Measurements from ENCODE around the gene RPL26.
"Not testable (repeated sequence)": the region's sequence is repeated elsewhere in the genome, so short reads cannot be mapped to it uniquely, and the experiment has no call there.

The RPL26 gene

DNA sequence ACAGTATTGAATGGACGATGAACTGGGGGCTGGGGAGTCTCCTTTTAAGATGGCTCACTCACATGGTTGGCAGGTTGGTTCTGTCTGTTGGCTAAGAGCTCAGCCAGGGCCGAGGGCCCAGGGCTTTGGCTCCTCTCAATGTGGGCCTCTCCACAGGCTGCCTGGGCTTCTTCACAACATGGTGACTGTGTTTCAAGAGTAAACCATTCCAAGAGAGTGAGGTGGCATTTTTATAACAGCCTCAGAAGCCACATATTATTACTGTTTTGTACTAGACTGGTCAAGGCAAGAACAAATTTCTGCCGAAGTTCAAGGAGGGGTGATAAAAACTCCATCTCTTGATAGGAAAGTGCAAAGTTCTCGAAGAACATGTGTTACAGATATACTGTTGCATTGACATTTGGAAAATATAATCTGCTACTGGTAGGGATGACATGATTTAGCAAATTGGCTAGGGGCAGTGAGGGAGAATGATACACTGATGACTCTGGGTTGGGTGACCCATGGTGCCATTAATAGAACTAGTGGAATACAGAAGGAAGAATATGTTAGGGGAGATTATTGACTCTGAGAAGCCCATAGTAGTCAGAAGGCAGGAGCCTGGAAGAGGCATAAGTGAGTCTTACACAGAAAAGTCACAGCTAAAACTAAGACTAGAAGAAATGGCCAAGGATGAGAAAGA is 20.2 kb downstream of the RPL26 start:
- DNase-seq = no peak

DNA sequence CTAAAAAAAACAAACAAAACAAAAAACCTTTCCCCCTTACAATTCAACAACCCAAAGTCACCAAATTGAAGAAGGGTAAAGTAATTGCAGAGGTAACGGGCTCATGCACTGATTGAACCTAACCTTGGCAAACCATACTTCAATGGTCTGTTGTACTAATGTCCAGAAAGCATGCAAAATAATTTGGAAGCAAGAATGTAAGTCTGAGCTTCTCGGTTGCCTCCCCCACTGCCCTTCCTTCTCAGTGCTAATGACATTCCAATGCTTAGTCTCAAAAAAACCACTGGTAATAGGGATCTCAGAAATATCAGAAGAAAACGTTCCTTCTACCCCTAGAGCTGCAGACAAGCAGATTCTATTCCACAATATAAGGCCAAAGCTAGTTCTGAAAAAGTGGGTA is 22.2 kb downstream of the RPL26 start:
- DNase-seq = no peak

DNA sequence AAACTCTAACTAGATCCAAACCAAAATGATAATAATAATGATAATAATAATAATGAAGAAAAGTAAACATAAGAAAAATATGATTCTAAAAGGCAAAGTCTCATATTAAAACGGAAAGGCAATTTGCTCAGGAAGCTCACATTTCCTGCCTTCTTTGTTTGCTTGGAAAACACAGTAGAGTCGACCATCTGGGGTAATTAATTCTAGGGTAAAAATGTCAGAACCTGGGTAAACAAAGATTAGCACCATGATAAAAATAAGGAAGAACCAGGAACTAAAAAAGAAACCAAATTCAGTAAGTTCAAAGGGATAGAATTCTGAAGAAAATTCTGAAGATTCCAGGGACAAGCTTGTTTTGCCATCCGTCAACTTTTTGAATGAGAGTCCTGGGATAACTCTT is 22.7 kb downstream of the RPL26 start:
- DNase-seq = no peak

DNA sequence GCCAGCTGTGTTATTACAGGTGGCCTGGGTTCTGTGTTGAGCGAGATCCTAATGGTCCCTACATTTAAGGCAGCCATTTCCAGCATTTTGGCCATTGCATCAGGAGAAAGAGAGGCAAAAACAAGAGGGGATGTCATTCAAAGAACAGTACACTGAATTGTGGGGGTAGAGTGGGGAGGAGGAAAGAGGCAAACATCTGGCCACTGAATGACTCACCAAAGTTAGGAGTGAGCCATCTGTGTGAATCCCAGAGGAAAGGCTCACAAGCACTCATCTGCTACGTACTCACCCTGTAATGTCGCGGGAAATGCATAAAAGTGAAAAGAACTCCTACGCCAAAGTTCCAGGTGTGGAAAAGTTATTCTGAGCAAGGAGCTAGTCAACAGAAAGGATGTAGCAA is 23.2 kb downstream of the RPL26 start:
- peak; percentile 83 for DNase-seq

DNA sequence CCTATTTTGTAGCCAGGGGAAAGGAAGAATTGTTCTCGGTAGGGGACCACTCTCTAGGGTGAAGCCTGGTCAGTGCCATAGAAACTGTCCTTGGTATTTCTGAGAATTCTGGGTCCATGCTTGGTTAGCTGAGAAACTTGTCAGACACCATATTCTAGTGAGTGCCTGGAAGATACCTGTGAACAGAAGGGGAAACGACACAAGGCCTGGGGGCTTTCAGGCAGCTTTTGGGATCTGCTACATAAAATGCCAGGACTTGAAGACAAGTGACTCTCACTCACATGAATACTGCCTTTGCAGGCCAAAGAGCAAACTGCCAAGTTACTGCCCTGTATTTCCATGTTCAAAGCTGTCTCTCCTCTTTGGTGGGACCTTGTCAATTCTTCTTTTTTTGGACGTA is 25.1 kb downstream of the RPL26 start:
- DNase-seq = no peak

DNA sequence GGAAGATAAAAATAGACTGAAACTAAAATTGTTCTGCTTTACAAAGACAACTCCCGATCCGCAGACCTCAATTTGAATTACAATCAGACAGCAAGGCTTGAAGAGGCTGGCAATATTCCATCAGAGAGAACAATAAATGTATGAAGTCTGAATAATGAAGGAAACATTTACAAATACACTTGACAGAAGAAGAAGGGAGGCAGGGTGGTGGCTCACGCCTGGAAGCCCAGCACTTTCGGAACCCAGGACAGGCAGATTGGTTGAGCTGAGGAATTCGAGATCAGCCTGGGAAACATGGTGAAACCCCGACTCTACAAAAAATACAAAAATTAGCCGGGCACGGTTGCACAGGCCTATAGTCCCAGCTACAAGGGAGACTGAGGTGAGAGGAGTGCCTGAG is 28.8 kb downstream of the RPL26 start:
- DNase-seq = no peak

DNA sequence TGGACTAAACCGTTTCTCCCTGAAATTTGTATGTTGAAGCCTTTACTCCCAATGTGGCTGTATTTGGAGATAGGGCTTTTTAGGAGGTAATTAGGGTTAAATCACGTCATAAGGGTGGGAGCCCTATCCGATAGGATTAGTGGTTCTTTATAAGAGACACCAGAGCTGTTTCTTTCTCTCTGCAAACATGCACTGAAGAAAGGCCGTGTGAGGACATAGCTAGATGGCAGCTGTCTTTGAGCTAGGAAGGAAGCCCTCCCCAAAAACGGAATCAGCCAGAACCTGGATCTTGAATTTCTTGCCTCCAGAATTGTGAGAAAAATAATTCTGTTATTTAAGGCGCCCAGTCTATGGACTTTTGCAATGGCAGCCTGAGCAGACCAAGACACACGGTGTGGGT is 29.3 kb downstream of the RPL26 start:
- no peak for DNase-seq

DNA sequence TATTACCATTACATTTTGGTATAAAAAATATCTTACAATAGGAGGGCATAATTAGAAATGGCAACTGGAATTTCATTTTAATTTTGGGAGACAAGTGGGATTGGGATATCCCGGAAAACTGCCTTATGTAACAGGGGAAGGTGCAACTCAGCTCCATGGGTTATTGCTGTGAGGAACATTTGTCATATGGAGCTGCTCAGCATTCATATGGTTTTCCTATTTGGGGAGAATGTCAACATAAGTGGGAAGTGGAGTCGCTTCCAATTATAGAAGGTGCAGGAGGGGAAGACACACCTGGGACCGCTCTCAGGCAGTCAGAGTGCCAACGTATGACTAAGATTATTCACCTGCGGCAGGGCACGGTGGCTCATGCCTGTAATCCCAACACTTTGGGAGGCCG is 32.7 kb downstream of the RPL26 start:
- DNase-seq = no peak

DNA sequence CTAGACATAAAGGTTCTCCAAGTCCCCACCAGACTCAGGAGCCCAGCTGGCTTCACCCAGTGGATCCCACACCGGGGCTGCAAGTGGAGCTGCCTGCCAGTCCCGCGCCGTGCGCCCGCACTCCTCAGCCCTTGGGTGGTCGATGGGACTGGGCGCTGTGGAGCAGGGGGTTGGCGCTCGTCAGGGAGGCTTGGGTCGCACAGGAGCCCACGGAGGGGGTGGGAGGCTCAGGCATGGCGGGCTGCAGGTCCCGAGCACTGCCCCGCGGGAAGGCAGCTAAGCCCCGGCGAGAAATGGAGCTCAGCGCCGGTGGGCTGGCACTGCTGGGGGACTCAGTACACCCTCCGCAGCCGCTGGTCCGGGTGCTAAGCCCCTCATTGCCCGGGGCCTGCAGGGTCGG is 36.0 kb downstream of the RPL26 start:
- DNase-seq = not testable (repeated sequence)

DNA sequence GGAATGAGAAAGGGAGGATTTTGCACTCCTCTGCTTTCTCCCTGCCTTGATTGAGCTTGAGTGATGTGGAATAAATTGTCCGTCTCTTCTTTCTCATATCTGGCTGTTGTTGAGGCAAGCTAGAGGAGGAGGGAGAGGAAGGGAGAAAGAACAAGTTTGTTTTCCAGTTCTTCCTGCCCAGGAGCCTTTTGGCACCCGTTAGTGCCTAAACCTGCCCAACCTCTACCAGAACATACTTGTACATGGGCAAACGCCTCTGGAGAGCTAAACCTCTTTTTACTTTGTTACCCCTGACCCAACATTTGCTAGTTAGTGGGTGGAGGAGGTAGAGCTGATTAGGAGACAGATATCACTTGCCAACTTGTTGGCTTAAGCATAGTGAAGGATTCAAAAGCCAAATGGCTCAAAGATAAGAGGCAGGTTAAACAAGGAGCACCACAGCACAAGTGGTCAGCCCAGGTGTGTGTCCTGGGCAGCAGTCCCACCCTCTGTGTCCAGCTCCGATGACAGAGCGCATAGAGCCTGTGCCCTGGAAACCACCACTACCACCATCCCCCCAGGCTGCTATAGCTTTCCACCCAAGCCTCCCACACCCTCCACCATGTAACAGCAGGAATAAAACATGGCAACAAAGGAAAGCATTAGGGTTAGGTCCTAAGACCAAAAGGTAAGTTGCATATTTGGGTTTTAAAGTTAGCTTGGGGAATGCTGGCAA is 36.9 kb downstream of the RPL26 start:
- no peak for DNase-seq

DNA sequence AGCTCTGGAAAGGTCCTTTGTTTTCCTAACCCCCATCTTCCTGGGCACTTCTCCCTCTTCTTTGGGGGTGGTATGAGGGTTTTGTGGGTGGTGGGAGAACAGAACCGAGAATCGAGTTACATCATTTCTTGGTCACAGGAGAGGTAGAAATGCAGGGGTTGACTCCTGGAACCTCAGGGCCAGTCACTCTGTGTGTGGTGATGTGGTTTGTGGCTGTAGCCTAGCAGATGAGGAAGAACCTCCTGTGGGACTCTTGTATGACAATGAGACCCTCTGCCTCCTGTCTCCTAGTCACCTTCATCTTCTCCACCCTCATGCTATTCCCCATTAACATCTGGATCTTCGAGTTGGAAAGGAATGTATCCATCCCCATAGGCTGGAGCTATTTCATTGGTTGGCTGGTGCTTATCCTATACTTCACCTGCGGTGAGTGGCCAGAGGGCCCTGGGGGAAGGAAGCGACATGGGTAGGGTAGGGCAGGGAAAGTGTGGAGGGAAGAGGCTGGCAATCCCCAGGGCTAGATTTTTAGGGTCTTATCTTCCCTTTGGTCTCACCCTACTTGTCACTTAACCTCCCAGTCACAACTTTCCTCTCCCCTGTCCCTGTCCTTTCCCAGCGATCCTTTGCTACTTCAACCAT is 37.8 kb downstream of the RPL26 start:
- DNase-seq = no peak

DNA sequence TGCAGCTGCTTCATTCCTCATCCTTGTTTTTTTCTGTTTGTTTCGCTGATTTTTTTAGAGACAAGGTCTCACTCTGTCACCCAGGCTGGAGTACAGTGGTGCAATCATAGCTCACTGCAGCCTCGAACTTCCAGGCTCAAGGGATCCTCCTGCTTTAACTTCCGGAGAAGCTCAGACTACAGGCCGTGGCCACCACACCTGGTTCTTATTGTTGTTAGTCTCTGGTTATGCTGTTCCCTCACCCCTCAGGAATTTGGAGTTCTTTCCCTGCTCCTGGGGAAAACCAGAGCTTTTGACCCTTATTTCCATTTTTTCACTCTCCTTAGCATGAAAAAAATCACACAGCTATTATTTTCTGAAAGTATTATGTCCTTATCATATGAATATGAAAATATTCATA is 41.5 kb downstream of the RPL26 start:
- DNase-seq = peak; percentile 26

DNA sequence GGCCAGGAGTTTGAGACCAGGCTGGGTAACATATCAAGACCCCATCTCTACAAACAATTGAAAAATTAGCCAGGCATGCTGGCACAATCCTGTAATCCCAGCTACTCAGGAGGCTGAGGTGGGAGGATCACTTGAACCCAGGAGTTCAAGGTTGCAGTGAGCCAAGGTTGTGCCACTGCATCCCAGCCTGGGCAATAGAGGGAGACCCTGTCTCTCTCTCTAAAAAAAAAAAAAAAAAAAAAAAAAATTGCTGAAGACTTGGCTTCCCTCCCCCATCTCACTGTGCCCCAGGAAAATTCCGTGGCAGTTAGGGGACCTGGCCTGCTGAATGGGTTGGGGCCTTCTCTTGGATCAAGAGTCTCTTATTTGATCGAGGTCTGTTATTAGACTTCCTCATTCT is 43.5 kb downstream of the RPL26 start, which contains the start of gene ODF4:
ODF4 (plus strand) TSS at position 301 of the 400 bp plus-strand sequence. CDS start 212 bp downstream, outside the sequence.
- no peak for DNase-seq

DNA sequence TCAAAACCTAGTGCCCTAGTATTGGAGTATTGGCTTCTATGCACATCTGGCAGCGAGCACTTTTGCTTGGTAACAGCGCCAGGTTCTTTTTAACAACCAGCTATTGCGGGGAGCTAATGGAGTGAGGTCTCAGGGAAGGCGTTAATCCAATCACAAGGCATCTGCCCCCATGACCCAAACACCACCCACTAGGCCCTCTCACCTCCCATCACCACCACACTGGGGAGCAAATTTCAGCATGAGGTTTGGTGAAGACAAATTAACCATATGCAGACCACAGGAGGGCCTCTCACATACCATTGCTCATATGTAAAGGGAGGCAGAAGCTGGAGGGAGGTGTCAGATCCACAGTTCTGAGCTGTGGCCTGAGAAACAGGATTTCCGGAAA is 44.2 kb downstream of the RPL26 start:
- peak; percentile 36 for DNase-seq

DNA sequence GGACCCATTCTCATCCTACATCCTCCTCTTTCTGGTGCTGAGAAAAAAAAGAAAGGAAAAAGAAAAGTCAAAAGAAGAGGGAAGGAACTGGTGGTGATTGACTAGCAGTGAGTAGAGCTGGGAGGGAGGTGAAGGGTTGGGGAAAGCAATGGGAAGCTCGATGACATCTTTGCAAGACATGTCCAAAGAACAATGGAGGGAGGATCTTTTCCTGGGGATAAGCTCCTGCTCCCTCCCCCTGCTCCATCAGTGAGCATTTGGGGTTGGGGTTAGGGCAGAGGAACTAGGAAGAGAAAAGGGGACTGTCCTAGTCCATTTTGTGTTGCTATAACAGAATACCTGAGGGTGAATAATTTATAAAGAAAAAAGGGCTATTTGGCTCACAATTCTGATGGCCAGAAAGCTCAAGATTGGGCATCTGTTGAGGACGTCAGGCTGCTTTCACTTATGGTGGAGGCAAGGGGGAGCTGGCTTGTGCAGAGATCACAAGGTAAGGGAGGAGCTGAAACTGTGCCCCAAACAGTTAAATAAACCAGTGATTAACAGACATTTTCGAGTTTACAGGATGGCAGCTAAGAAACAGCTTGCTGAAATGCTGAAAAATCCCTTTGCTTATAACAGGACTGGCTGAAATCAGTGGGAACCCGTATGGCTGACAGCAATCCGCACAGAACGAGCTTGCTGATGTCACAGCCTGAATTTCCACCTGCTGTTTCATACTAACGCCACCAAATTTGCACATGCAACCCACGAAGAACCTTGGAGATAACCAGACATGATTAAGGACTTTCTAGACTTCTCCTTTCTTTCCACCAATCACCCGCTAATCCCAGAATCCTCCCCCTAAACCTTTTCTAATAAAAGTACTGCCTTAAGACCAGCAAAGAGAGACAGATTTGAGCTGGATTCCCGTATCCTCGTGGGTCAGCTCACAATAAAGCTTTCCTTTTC is 44.9 kb downstream of the RPL26 start:
- DNase-seq = no peak

DNA sequence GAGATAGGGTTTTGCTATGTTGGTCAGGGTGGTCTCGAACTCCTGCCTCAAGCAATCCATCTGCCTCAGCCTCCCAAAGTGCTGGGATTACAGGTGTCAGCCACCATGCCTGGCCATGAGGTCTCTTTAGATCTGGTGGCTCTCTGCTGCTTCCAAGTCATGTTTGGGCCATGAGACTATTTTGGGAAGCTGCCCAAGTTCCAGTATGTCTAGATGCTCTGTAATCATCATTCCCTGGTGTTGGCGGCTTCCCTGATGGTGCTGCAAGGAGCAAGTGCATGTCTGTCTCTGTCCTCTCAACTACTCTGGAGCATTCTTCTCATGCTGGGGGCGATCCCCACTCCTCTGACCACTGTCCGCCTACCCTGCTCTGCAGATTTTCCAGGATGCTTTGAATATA is 49.7 kb downstream of the RPL26 start:
- DNase-seq = no peak

DNA sequence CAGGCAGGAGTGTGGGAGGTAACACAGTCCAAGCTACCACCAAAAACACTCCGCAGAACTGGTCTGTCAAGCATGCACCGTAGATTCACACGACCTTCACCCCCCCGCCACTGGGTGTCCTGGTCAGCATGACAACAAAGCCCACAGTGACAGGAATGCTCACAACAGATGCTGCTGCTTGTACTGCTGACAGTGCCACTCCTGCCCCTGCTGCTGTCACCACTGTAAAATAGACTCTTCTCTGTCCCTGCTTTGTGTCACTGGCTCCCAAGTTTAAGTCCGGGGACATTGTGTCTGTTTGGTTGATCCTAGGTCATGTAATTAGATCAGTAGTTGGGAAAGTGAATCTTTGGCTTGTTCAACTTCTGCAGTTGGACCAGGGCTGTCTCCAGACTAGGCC is 50.3 kb downstream of the RPL26 start:
- DNase-seq = no peak

DNA sequence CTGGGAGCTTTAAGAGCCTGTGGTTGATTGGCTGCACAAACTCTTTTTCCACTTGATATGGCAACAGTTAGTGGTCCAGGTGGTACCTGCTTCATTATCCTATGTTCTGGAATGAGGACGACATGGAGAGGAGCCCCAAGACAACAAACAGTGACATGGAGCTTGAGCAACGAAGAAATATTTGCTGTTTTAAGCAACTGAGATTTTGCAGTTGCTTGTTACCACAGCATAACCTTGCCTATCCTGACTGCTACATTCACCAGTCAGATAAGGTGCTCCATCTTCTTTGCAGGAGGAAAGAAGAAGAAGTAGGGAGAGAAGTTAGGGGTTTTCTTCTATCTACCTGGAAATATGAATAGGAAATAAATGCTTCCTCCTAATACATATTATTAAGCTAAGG is 50.9 kb downstream of the RPL26 start:
- DNase-seq = no peak

Measured in fibroblast of skin of right biceps (primary cell).